DOHH2 (cell line): Measurements from ENCODE around the gene GRIN2A.

ENCODE experiments used
- H3F3A ChIP-seq: fragments of 200-600 bp; sonication (generic), shearing (Covaris generic); 2 replicates; pipeline ENCODE4 v1.6.0; 2016; ENCODE audit warnings: antibody characterized with exemption, mild to moderate bottlenecking; ENCODE audit not compliant: control insufficient read depth, insufficient read depth
- H3K27ac ChIP-seq: fragments of 200-600 bp; sonication (generic); 2 replicates; pipeline ENCODE4 v1.5.1; 2014; ENCODE audit warnings: low read depth, mild to moderate bottlenecking, low read length, moderate library complexity
- H3K27me3 ChIP-seq: fragments of 200-600 bp; sonication (generic); 2 replicates; pipeline ENCODE4 v1.6.1; 2014; ENCODE audit warnings: mild to moderate bottlenecking, low read length, mixed read lengths; ENCODE audit not compliant: control insufficient read depth
- H3K36me3 ChIP-seq: fragments of 200-600 bp; sonication (generic); 2 replicates; pipeline ENCODE4 v1.6.1; 2014; ENCODE audit warnings: mild to moderate bottlenecking, low read length, moderate library complexity, mixed read lengths; ENCODE audit not compliant: control insufficient read depth
- H3K4me1 ChIP-seq: fragments of 200-600 bp; sonication (generic); 2 replicates; pipeline ENCODE4 v1.6.1; 2014; ENCODE audit warnings: mild to moderate bottlenecking, low read length, mixed read lengths; ENCODE audit not compliant: control insufficient read depth
- H3K4me2 ChIP-seq: fragments of 200-600 bp; sonication (generic); 2 replicates; pipeline ENCODE4 v1.6.0; 2014; ENCODE audit warnings: mild to moderate bottlenecking, low read length, moderate library complexity
- H3K4me3 ChIP-seq: fragments of 200-600 bp; sonication (generic); 2 replicates; pipeline ENCODE4 v1.5.1; 2014; ENCODE audit warnings: mild to moderate bottlenecking, low read length, mixed read lengths
- H3K79me2 ChIP-seq: fragments of 200-600 bp; sonication (generic); 2 replicates; pipeline ENCODE4 v1.6.1; 2014; ENCODE audit warnings: mild to moderate bottlenecking, low read length, mixed read lengths; ENCODE audit not compliant: control insufficient read depth
- H3K9me2 ChIP-seq: fragments of 200-600 bp; sonication (generic); replicated peaks from 2 replicates; pipeline ENCODE4 v1.6.1; 2014; ENCODE audit warnings: mild to moderate bottlenecking, low read length, mixed read lengths; ENCODE audit not compliant: control insufficient read depth
- H3K9me3 ChIP-seq: fragments of 200-600 bp; sonication (generic); 2 replicates; pipeline ENCODE4 v1.6.1; 2014; ENCODE audit warnings: antibody characterized with exemption, low read length, mixed read lengths; ENCODE audit not compliant: control insufficient read depth, insufficient read depth
- H4K20me1 ChIP-seq: fragments of 200-600 bp; sonication (generic); 2 replicates; pipeline ENCODE4 v1.6.0; 2014; ENCODE audit warnings: low read depth, mild to moderate bottlenecking, antibody characterized with exemption, low read length, moderate library complexity; ENCODE audit not compliant: control insufficient read depth, insufficient read depth
- EZH2phosphoT487 ChIP-seq: fragments of 200-600 bp; sonication (generic); IDR thresholded peaks from 2 replicates; pipeline ENCODE4 v1.6.1; 2017; ENCODE audit warnings: borderline replicate concordance, mild to moderate bottlenecking, antibody characterized with exemption, low read length, moderate library complexity, mixed read lengths
- TF ChIP-seq, protein P1 (sequence below): fragments of 200-600 bp; sonication (generic); IDR thresholded peaks from one replicate; pipeline ENCODE4 v1.5.1; 2014; ENCODE audit warnings: antibody characterized with exemption, mild to moderate bottlenecking, low read depth, low read length; ENCODE audit not compliant: poor library complexity, severe bottlenecking

Gene GRIN2A

GRCh38 chr16:10078541-10078949 lies 103.7 kb downstream of the GRIN2A start:
- no peaks in the 10 kb centered on the region for H3K4me1 ChIP-seq
- H3K4me3 ChIP-seq = no peak overlapping the region
- no peaks in the 10 kb centered on the region for H3K79me2 ChIP-seq
- H3K36me3 ChIP-seq = no peaks in the 10 kb centered on the region
- H3K9me2 ChIP-seq = no peaks in the 10 kb centered on the region
- no peaks in the 10 kb centered on the region for H3K9me3 ChIP-seq
- H3K27me3 ChIP-seq = no peaks in the 10 kb centered on the region
- no peak overlapping the region for H3K4me2 ChIP-seq
- H3F3A ChIP-seq = no peaks in the 10 kb centered on the region
- no peak overlapping the region for H3K27ac ChIP-seq
- TF ChIP-seq, protein P1, sequence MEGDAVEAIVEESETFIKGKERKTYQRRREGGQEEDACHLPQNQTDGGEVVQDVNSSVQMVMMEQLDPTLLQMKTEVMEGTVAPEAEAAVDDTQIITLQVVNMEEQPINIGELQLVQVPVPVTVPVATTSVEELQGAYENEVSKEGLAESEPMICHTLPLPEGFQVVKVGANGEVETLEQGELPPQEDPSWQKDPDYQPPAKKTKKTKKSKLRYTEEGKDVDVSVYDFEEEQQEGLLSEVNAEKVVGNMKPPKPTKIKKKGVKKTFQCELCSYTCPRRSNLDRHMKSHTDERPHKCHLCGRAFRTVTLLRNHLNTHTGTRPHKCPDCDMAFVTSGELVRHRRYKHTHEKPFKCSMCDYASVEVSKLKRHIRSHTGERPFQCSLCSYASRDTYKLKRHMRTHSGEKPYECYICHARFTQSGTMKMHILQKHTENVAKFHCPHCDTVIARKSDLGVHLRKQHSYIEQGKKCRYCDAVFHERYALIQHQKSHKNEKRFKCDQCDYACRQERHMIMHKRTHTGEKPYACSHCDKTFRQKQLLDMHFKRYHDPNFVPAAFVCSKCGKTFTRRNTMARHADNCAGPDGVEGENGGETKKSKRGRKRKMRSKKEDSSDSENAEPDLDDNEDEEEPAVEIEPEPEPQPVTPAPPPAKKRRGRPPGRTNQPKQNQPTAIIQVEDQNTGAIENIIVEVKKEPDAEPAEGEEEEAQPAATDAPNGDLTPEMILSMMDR = no peak
- TF ChIP-seq EZH2phosphoT487 = no peak
- no peaks in the 10 kb centered on the region for H4K20me1 ChIP-seq

- Histone ChIP-seq H3K27ac (no peak overlapping the region), H3K79me2 (no peaks in the 10 kb centered on the region), H3K4me2 (no peak overlapping the region), H3K9me3 (no peaks in the 10 kb centered on the region), H4K20me1 (no peaks in the 10 kb centered on the region), H3K4me3 (no peak overlapping the region), H3K27me3 (no peaks in the 10 kb centered on the region), H3K36me3 (no peaks in the 10 kb centered on the region), H3K9me2 (no peaks in the 10 kb centered on the region), H3K4me1 (no peaks in the 10 kb centered on the region), H3F3A (no peaks in the 10 kb centered on the region)
- TF ChIP-seq EZH2phosphoT487 = no peak
- TF ChIP-seq, protein P1 = no peak
Observed at GRCh38 chr16:10077861-10078260, 104.4 kb downstream of the GRIN2A start.

DNA sequence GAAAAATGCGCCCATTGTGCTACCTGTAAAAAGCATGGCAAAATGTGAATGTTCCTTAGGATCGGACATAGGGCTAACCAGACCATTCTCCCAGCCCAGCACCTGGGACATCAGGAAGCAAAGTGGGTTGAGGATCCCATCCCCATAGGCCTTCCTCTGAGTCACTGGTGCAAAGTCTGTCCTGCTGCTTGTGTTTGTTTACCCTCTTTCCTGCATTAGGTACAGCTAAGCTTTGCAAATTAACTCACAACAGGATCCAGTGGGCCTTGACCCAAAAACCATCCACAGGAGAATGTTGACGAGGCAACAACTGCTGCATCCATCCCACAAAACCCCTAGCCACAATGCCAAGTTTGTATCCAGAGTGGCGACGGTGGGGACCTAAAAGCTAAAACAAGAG lies 106.2 kb downstream of the GRIN2A start:
- H3K27ac ChIP-seq = no peak overlapping the region
- TF ChIP-seq EZH2phosphoT487 = no peak
- TF ChIP-seq, protein P1 = no peak
- no peak overlapping the region for H3K4me3 ChIP-seq
- no peaks in the 10 kb centered on the region for H3K27me3 ChIP-seq
- H3K79me2 ChIP-seq = no peaks in the 10 kb centered on the region
- H3K4me2 ChIP-seq = no peak overlapping the region
- no peaks in the 10 kb centered on the region for H3F3A ChIP-seq
- no peaks in the 10 kb centered on the region for H3K36me3 ChIP-seq
- H4K20me1 ChIP-seq = no peaks in the 10 kb centered on the region
- H3K9me2 ChIP-seq = no peaks in the 10 kb centered on the region
- no peaks in the 10 kb centered on the region for H3K9me3 ChIP-seq
- no peaks in the 10 kb centered on the region for H3K4me1 ChIP-seq

GRCh38 chr16:10070591-10070990 lies 111.6 kb downstream of the GRIN2A start:
- Histone ChIP-seq H3K9me2 (no peaks in the 10 kb centered on the region), H3K9me3 (no peaks in the 10 kb centered on the region), H3K27ac (no peak overlapping the region), H4K20me1 (no peaks in the 10 kb centered on the region), H3K4me1 (no peaks in the 10 kb centered on the region), H3K4me2 (no peak overlapping the region), H3K27me3 (no peaks in the 10 kb centered on the region), H3K36me3 (no peaks in the 10 kb centered on the region), H3F3A (no peaks in the 10 kb centered on the region), H3K79me2 (no peaks in the 10 kb centered on the region), H3K4me3 (no peak overlapping the region)
- TF ChIP-seq, protein P1 = no peak
- TF ChIP-seq EZH2phosphoT487 = no peak
